ENCODE data around the gene SDF4.

DNA sequence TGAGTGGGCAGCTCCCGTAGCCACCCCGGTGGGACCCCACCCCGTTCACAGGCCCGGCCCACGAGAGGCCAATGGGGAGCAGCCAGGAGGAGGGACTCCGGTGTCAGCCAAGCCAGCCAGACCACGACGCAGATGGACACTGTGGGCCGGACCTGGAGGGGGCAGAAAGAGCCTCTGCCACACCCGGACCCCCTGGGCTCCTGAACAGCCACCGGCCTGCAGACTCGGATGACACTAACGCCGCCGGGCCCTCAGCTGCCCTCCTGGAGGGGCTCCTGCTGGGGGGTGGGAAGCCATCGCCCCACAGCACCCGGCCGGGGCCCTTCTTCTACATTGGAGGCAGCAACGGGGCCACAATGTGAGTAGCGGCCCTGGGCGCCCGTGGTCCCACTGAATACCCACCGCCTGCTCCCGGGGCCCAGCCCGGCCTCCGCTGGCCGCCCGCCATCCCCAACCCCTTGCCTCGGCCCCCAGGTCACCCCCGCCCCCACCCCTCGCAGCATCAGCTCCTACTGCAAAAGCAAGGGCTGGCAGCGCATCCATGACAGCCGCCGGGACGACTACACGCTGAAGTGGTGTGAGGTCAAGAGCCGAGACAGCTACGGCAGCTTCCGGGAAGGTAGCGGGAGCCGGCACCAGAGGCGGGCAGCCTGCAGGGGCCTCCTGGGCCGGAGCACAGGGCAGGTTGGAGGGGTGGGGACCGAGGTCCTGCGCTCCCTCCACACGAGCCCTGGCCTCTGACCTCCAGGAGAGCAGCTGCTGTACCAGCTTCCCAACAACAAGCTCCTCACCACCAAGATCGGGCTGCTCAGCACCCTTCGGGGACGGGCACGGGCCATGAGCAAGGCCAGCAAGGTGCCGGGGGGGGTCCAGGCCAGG, 51.6 kb downstream of the SDF4 start:
- TF ChIP-seq, protein P1, sequence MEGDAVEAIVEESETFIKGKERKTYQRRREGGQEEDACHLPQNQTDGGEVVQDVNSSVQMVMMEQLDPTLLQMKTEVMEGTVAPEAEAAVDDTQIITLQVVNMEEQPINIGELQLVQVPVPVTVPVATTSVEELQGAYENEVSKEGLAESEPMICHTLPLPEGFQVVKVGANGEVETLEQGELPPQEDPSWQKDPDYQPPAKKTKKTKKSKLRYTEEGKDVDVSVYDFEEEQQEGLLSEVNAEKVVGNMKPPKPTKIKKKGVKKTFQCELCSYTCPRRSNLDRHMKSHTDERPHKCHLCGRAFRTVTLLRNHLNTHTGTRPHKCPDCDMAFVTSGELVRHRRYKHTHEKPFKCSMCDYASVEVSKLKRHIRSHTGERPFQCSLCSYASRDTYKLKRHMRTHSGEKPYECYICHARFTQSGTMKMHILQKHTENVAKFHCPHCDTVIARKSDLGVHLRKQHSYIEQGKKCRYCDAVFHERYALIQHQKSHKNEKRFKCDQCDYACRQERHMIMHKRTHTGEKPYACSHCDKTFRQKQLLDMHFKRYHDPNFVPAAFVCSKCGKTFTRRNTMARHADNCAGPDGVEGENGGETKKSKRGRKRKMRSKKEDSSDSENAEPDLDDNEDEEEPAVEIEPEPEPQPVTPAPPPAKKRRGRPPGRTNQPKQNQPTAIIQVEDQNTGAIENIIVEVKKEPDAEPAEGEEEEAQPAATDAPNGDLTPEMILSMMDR (IDR thresholded peaks at IDR 0.05): no peak
- TF ChIP-seq POLR2A (IDR thresholded peaks at IDR 0.05): no peak

Measured in sigmoid colon (tissue), 3 donors.